ENCODE data around the gene SH3BP5L. TPM values are rescaled to one million over a fixed set of nuclear protein-coding genes. Genes with fewer than 3 reads are reported as not detected.
A peak's percentile ranks its signal among the peaks of the same experiment; 100 is the strongest.

SH3BP5L gene
- total RNA-seq, 8 experiments from 2014 or later, result 13.9 to 39.9 (median 22.6) TPM

- peak; percentile 39 to 60 (median 56) for ATAC-seq (replicated peaks in 6 of 8)
- peak overlapping the region; percentile 73 to 85 for H3K27ac ChIP-seq
- in situ Hi-C loops (cut with MboI; ENCODE audit: low pct_unique_long_range_greater_than_20kb in 2 of 9, low sequenced_read_pairs in 9 of 9, unreplicated experiment in 9 of 9), result no loop called here
Measured at GRCh38 chr1:248858096-248858890, 32.6 kb upstream of the SH3BP5L start.

GRCh38 chr1:248857749-248858095 lies 32.0 kb upstream of the SH3BP5L start:
- H3K27ac ChIP-seq, result peak overlapping the region; percentile 73 to 85
- WGBS, 10 experiments, result 7 to 17% methylated on average over 3 to 4 of the region's 4 CpGs; no CpG with 5 or more reads in 8 of the 10 experiments
- ATAC-seq (replicated peaks in 6 of 8), result peak in 2 of 8 experiments; percentile 1 to 3
- H3K4me1 ChIP-seq (replicated peaks in 1 of 2), result peaks cover 13 to 15% of the 10 kb centered on the region in 2 donors
- H3K4me3 ChIP-seq, result peak overlapping the region; percentile 40 to 51 (median 47)
- in situ Hi-C loops (cut with MboI; ENCODE audit: low pct_unique_long_range_greater_than_20kb in 2 of 9, low sequenced_read_pairs in 9 of 9, unreplicated experiment in 9 of 9), result no loop called here

More at GRCh38 chr1:248858096-248858890, 32.6 kb upstream of the SH3BP5L start:
- H3K4me1 ChIP-seq (replicated peaks in 1 of 2), result peaks cover 13 to 15% of the 10 kb centered on the region in 2 donors
- 0 to 12% (median 3%) methylated on average over 3 to 15 of the region's 45 CpGs; no CpG with 5 or more reads in 5 of the 10 experiments for WGBS, 10 experiments
- H3K4me3 ChIP-seq, result peak overlapping the region; percentile 40 to 51 (median 47)

GRCh38 chr1:248857201-248857600 lies 31.5 kb upstream of the SH3BP5L start:
- Histone ChIP-seq H3K4me1 (replicated peaks in 1 of 2) (peaks cover 13 to 15% of the 10 kb centered on the region in 2 donors), H3K27ac (peak overlapping the region in 1 of 2 donors; percentile 25), H3K4me3 (peak overlapping the region; percentile 40 to 51 (median 47))
- 78 to 95% (median 87%) methylated on average over 1 to 7 of the region's 7 CpGs; no CpG with 5 or more reads in 3 of the 10 experiments for WGBS, 10 experiments
- ATAC-seq (replicated peaks in 6 of 8), result no peak
- in situ Hi-C loops (cut with MboI; ENCODE audit: low pct_unique_long_range_greater_than_20kb in 2 of 9, low sequenced_read_pairs in 9 of 9, unreplicated experiment in 9 of 9), result no loop called here

- H3K4me1 ChIP-seq (replicated peaks in 1 of 2), result peaks cover 13 to 15% of the 10 kb centered on the region in 2 donors
- H3K4me3 ChIP-seq, result no peak overlapping the region
- in situ Hi-C loops (cut with MboI; ENCODE audit: low pct_unique_long_range_greater_than_20kb in 2 of 9, low sequenced_read_pairs in 9 of 9, unreplicated experiment in 9 of 9), result no loop called here
- WGBS, 10 experiments, result 83 to 100% (median 90%) methylated on average over 1 of the region's 1 CpG; no CpG with 5 or more reads in 7 of the 10 experiments
- no peak for ATAC-seq (replicated peaks in 6 of 8)
- no peak overlapping the region for H3K27ac ChIP-seq
Measured at GRCh38 chr1:248856176-248856575, 30.5 kb upstream of the SH3BP5L start.

GRCh38 chr1:248855580-248855979 lies 29.9 kb upstream of the SH3BP5L start:
- no peak for ATAC-seq (replicated peaks in 6 of 8)
- Histone ChIP-seq H3K27ac (no peak overlapping the region), H3K4me1 (replicated peaks in 1 of 2) (peaks cover 13 to 15% of the 10 kb centered on the region in 2 donors), H3K4me3 (no peak overlapping the region)
- 79 to 100% (median 100%) methylated on average over 1 to 3 of the region's 6 CpGs; no CpG with 5 or more reads in 4 of the 10 experiments for WGBS, 10 experiments
- in situ Hi-C loops (cut with MboI; ENCODE audit: low pct_unique_long_range_greater_than_20kb in 2 of 9, low sequenced_read_pairs in 9 of 9, unreplicated experiment in 9 of 9), result no loop called here

GRCh38 chr1:248853663-248854375 lies 28.1 kb upstream of the SH3BP5L start:
- Histone ChIP-seq H3K4me3 (no peak overlapping the region), H3K4me1 (replicated peaks in 1 of 2) (peaks cover 9 to 11% of the 10 kb centered on the region in 2 donors), H3K27ac (no peak overlapping the region)
- 63 to 100% (median 97%) methylated on average over 1 to 8 of the region's 8 CpGs; no CpG with 5 or more reads in 1 of the 10 experiments for WGBS, 10 experiments
- in situ Hi-C loops (cut with MboI; ENCODE audit: low pct_unique_long_range_greater_than_20kb in 2 of 9, low sequenced_read_pairs in 9 of 9, unreplicated experiment in 9 of 9), result no loop called here
- ATAC-seq (replicated peaks in 6 of 8), result no peak

- no peak overlapping the region for H3K27ac ChIP-seq
- 25 to 100% (median 95%) methylated on average over 1 to 7 of the region's 7 CpGs for WGBS, 10 experiments
- peaks cover 8 to 10% of the 10 kb centered on the region in 2 donors for H3K4me1 ChIP-seq (replicated peaks in 1 of 2)
- in situ Hi-C loops (cut with MboI; ENCODE audit: low pct_unique_long_range_greater_than_20kb in 2 of 9, low sequenced_read_pairs in 9 of 9, unreplicated experiment in 9 of 9), result no loop called here
- H3K4me3 ChIP-seq, result no peak overlapping the region
- no peak for ATAC-seq (replicated peaks in 6 of 8)
Measured at GRCh38 chr1:248852481-248853405, 27.0 kb upstream of the SH3BP5L start.

- WGBS, 10 experiments, result 89 to 100% (median 96%) methylated on average over 1 to 2 of the region's 2 CpGs; no CpG with 5 or more reads in 6 of the 10 experiments
Measured at GRCh38 chr1:248851390-248851789, 25.7 kb upstream of the SH3BP5L start.

GRCh38 chr1:248850536-248851251 lies 25.0 kb upstream of the SH3BP5L start:
- Histone ChIP-seq H3K4me3 (no peak overlapping the region), H3K4me1 (replicated peaks in 1 of 2) (no peaks in the 10 kb centered on the region), H3K27ac (no peak overlapping the region)
- WGBS, 10 experiments, result 80 to 100% (median 98%) methylated on average over 1 to 7 of the region's 10 CpGs; no CpG with 5 or more reads in 4 of the 10 experiments
- peak in 4 of 8 experiments; percentile 11 to 27 (median 18) for ATAC-seq (replicated peaks in 6 of 8)
- in situ Hi-C loops (cut with MboI; ENCODE audit: low pct_unique_long_range_greater_than_20kb in 2 of 9, low sequenced_read_pairs in 9 of 9, unreplicated experiment in 9 of 9), result no loop called here

More at GRCh38 chr1:248851390-248851789, 25.7 kb upstream of the SH3BP5L start:
- H3K4me3 ChIP-seq, result no peak overlapping the region
- ATAC-seq (replicated peaks in 6 of 8), result no peak
- H3K4me1 ChIP-seq (replicated peaks in 1 of 2), result no peaks in the 10 kb centered on the region
- in situ Hi-C loops (cut with MboI; ENCODE audit: low pct_unique_long_range_greater_than_20kb in 2 of 9, low sequenced_read_pairs in 9 of 9, unreplicated experiment in 9 of 9), result no loop called here
- H3K27ac ChIP-seq, result no peak overlapping the region

GRCh38 chr1:248850124-248850523 lies 24.4 kb upstream of the SH3BP5L start:
- Histone ChIP-seq H3K4me1 (replicated peaks in 1 of 2) (no peaks in the 10 kb centered on the region), H3K4me3 (no peak overlapping the region), H3K27ac (no peak overlapping the region)
- no peak for ATAC-seq (replicated peaks in 6 of 8)
- in situ Hi-C loops (cut with MboI; ENCODE audit: low pct_unique_long_range_greater_than_20kb in 2 of 9, low sequenced_read_pairs in 9 of 9, unreplicated experiment in 9 of 9), result no loop called here
- 87 to 100% (median 96%) methylated on average over 1 to 7 of the region's 9 CpGs; no CpG with 5 or more reads in 4 of the 10 experiments for WGBS, 10 experiments

GRCh38 chr1:248849637-248850036 lies 23.9 kb upstream of the SH3BP5L start:
- ATAC-seq (replicated peaks in 6 of 8), result no peak
- no peaks in the 10 kb centered on the region for H3K4me1 ChIP-seq (replicated peaks in 1 of 2)
- in situ Hi-C loops (cut with MboI; ENCODE audit: low pct_unique_long_range_greater_than_20kb in 2 of 9, low sequenced_read_pairs in 9 of 9, unreplicated experiment in 9 of 9), result no loop called here
- 77 to 96% (median 90%) methylated on average over 2 to 3 of the region's 3 CpGs; no CpG with 5 or more reads in 6 of the 10 experiments for WGBS, 10 experiments
- H3K27ac ChIP-seq, result no peak overlapping the region
- H3K4me3 ChIP-seq, result no peak overlapping the region

GRCh38 chr1:248849152-248849551 lies 23.4 kb upstream of the SH3BP5L start:
- no peak overlapping the region for H3K4me3 ChIP-seq
- 80 to 100% (median 100%) methylated on average over 1 to 3 of the region's 3 CpGs; no CpG with 5 or more reads in 3 of the 10 experiments for WGBS, 10 experiments
- no peak overlapping the region for H3K27ac ChIP-seq
- in situ Hi-C loops (cut with MboI; ENCODE audit: low pct_unique_long_range_greater_than_20kb in 2 of 9, low sequenced_read_pairs in 9 of 9, unreplicated experiment in 9 of 9), result no loop called here
- no peak for ATAC-seq (replicated peaks in 6 of 8)
- no peaks in the 10 kb centered on the region for H3K4me1 ChIP-seq (replicated peaks in 1 of 2)

Data from motor neuron (in vitro differentiated cells).